Measurements from ENCODE around the gene ABTB2. TPM values are rescaled to one million over a fixed set of nuclear protein-coding genes. Genes with fewer than 3 reads are reported as not detected.
A peak's percentile ranks its signal among the peaks of the same experiment; 100 is the strongest.

ABTB2 gene
- total RNA-seq, 1 experiment from 2014 or later: 5.5 TPM

- Histone ChIP-seq H3K4ac (ENCODE audit: low read depth, low read length) (no peak overlapping the region), H4K8ac (replicated peaks; ENCODE audit: insufficient read length, low read depth, low read length) (no peak overlapping the region), H3K18ac (ENCODE audit: insufficient read length, low read depth, low read length) (no peak overlapping the region), H3K79me1 (ENCODE audit: insufficient read depth, low read depth, low read length, poor library complexity, severe bottlenecking) (no peaks in the 10 kb centered on the region), H4K91ac (ENCODE audit: insufficient read length, low read depth, low read length) (no peak overlapping the region), H2BK15ac (ENCODE audit: low read depth, low read length) (no peak overlapping the region), H2BK20ac (ENCODE audit: low read depth, low read length, poor library complexity, severe bottlenecking) (no peak overlapping the region), H2BK12ac (ENCODE audit: insufficient read length, low read depth, low read length) (no peak overlapping the region), H3K56ac (ENCODE audit: insufficient read length, low read depth, low read length) (no peak overlapping the region), H3K27me3 (ENCODE audit: insufficient read depth, low read length) (no peaks in the 10 kb centered on the region), H3K4me1 (ENCODE audit: insufficient read depth, low read length) (no peaks in the 10 kb centered on the region), H2BK120ac (ENCODE audit: low read depth, low read length, poor library complexity, severe bottlenecking) (no peak overlapping the region), H3K4me2 (ENCODE audit: insufficient read depth, insufficient read length, low read length) (no peak overlapping the region), H2BK5ac (ENCODE audit: insufficient read length, low read length) (no peak overlapping the region), H4K5ac (ENCODE audit: insufficient read length, low read depth, low read length) (no peak overlapping the region), H4K20me1 (ENCODE audit: control insufficient read depth, insufficient read depth, insufficient read length) (no peaks in the 10 kb centered on the region), H3K27ac (ENCODE audit: insufficient read length, low read depth, low read length) (no peak overlapping the region), H2AFZ (ENCODE audit: low read length) (no peak overlapping the region), H3K9ac (ENCODE audit: extremely low read depth, insufficient read length, low read length) (no peak overlapping the region), H3K14ac (ENCODE audit: insufficient read depth, low read length) (no peak overlapping the region), H3K79me2 (ENCODE audit: insufficient read depth, low read length) (no peaks in the 10 kb centered on the region), H3K23ac (ENCODE audit: insufficient read length, low read depth, low read length) (no peak overlapping the region), H3K23me2 (ENCODE audit: insufficient read length, low read depth, low read length, poor library complexity, severe bottlenecking) (no peaks in the 10 kb centered on the region), H3T11ph (ENCODE audit: low read length) (no peak overlapping the region), H2AK5ac (ENCODE audit: insufficient read length, low read length) (no peak overlapping the region), H3K9me3 (ENCODE audit: control insufficient read depth, low read depth, low read length) (no peaks in the 10 kb centered on the region)
- H3K27ac Mint-ChIP-seq: peak overlapping the region in 2 of 3 experiments; percentile 39 to 77; a peak in 1 of 7 replicates
- H3K27me3 Mint-ChIP-seq (ENCODE audit: low read depth): no peaks in the 10 kb centered on the region
- no peak overlapping the region for H3K4me3 Mint-ChIP-seq
- peaks cover 36 to 65% (median 47%) of the 10 kb centered on the region in 3 experiments; a peak in 6 of 7 replicates for H3K36me3 Mint-ChIP-seq (ENCODE audit: insufficient read depth in 1 of 3, low read depth in 3 of 3)
- no CpG with 5 or more reads among the region's 16 CpGs for WGBS (ENCODE audit: extremely low coverage, insufficient read length, low lambda C conversion rate)
- H3K4me1 Mint-ChIP-seq: no peaks in the 10 kb centered on the region
- H3K9me3 Mint-ChIP-seq: no peaks in the 10 kb centered on the region
- TF ChIP-seq CTCF (conservative IDR thresholded peaks at IDR 0.05): no peak
- DNase-seq: no peak
Measured at GRCh38 chr11:34148504-34149165, 209.2 kb downstream of the ABTB2 start.
